ENCODE measurements around the gene MT1F. TPM values are rescaled to one million over a fixed set of nuclear protein-coding genes. Genes with fewer than 3 reads are reported as not detected.

MT1F gene
- total RNA-seq, 1 donor from 2014 or later, result 3.4 TPM

DNA sequence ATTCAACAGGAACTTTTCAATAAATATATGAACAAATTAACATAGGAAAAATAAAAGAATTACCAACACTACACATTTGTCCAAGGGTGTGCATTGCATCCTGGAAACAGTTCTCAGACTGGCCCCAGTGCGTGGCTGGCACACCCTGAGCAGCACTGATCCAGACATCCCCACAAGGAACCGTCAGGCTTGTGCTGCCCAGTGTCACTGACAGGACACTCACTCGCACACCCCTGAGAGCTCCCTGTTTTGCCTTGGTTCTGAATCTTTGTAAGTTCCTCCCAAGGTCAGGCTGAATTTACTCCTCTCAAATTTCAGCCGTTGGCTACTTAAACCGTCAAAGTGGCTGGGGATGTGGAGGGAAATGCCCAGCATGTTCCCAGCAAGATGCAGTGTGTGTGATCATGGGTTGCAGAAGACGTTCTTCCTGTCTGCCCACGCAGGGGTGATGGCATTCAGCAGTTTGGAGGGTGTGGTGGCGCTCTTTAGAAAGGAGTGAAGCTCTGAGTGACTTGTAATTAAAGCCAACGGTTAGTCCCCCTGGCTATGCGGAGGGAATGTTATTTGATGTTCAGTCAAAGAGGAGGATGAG lies 47.6 kb upstream of the MT1F start:
- Mint-ChIP-seq H3K9me3 (ENCODE audit: unreplicated experiment) (no peaks in the 10 kb centered on the region), H3K4me1 (ENCODE audit: low read depth, unreplicated experiment) (peaks cover 12% of the 10 kb centered on the region), H3K4me3 (ENCODE audit: unreplicated experiment) (no peak overlapping the region), H3K27me3 (ENCODE audit: unreplicated experiment) (peaks cover 24% of the 10 kb centered on the region), H3K36me3 (ENCODE audit: unreplicated experiment) (no peaks in the 10 kb centered on the region), H3K27ac (ENCODE audit: unreplicated experiment) (no peak overlapping the region)
- TF ChIP-seq, protein P1, sequence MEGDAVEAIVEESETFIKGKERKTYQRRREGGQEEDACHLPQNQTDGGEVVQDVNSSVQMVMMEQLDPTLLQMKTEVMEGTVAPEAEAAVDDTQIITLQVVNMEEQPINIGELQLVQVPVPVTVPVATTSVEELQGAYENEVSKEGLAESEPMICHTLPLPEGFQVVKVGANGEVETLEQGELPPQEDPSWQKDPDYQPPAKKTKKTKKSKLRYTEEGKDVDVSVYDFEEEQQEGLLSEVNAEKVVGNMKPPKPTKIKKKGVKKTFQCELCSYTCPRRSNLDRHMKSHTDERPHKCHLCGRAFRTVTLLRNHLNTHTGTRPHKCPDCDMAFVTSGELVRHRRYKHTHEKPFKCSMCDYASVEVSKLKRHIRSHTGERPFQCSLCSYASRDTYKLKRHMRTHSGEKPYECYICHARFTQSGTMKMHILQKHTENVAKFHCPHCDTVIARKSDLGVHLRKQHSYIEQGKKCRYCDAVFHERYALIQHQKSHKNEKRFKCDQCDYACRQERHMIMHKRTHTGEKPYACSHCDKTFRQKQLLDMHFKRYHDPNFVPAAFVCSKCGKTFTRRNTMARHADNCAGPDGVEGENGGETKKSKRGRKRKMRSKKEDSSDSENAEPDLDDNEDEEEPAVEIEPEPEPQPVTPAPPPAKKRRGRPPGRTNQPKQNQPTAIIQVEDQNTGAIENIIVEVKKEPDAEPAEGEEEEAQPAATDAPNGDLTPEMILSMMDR (IDR thresholded peaks at IDR 0.05; ENCODE audit: partially characterized antibody, unreplicated experiment), result no peak
- no peak for DNase-seq

DNA sequence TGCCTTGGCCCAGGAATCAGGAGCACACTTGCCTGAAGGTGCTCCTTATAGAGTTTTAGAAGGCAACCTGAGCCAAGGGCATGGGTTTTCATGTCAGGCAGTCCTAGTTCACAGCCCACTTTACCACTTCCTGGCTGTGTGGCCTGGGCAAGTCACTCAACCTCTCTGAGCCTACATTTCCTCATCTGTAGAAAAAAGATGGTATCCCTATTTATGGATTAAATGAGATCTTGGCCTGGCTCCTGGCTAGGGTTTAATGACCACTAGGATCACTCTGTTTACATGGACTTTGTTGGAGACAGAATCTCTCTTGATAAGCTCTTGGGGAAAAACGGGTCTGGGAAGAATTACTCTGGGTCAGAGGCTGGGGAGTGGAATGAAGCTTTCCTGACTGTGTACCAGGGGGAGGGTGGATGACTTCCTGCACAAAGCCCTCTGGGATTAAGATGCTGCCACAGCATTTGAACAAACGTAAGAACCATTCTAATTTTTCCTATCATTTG lies 47.1 kb upstream of the MT1F start:
- DNase-seq, result no peak
- Mint-ChIP-seq H3K36me3 (ENCODE audit: unreplicated experiment) (no peaks in the 10 kb centered on the region), H3K9me3 (ENCODE audit: unreplicated experiment) (no peaks in the 10 kb centered on the region), H3K4me1 (ENCODE audit: low read depth, unreplicated experiment) (peaks cover 12% of the 10 kb centered on the region), H3K27ac (ENCODE audit: unreplicated experiment) (no peak overlapping the region), H3K27me3 (ENCODE audit: unreplicated experiment) (peaks cover 24% of the 10 kb centered on the region), H3K4me3 (ENCODE audit: unreplicated experiment) (no peak overlapping the region)
- TF ChIP-seq, protein P1 (IDR thresholded peaks at IDR 0.05; ENCODE audit: partially characterized antibody, unreplicated experiment), result no peak

DNA sequence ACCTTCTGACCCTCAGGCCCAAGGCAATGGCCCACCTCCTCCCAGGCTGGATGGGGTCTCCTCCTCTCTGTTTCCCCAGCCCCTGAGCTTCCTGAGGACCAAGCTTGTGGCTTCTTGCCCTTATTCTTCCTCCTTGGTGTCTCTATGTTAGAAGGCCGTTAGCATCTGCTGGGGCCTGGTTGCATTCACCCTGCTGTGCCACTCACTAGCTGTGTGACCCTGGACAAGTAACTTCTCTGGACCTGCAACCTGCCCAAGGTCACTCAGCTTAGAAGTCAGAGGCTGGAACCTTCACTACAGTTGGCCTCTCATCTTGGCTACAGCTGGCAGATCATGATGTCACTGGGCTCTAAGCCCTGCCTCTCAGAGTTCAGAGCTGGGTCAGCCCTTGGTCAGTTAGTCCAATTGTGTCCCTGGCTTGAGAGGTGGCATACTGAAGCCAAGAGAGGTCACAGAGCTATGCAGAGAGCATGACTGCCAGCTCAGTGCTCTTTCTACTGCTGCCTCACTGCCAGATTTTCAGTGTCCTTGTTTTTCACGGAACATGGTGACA lies 46.4 kb upstream of the MT1F start:
- no peaks in the 10 kb centered on the region for H3K36me3 Mint-ChIP-seq (ENCODE audit: unreplicated experiment)
- H3K4me1 Mint-ChIP-seq (ENCODE audit: low read depth, unreplicated experiment), result peaks cover 12% of the 10 kb centered on the region
- no peak for DNase-seq
- H3K9me3 Mint-ChIP-seq (ENCODE audit: unreplicated experiment), result no peaks in the 10 kb centered on the region
- no peak overlapping the region for H3K27ac Mint-ChIP-seq (ENCODE audit: unreplicated experiment)
- H3K27me3 Mint-ChIP-seq (ENCODE audit: unreplicated experiment), result peaks cover 19% of the 10 kb centered on the region
- H3K4me3 Mint-ChIP-seq (ENCODE audit: unreplicated experiment), result no peak overlapping the region
- TF ChIP-seq, protein P1 (IDR thresholded peaks at IDR 0.05; ENCODE audit: partially characterized antibody, unreplicated experiment), result no peak

GRCh38 chr16:56613706-56614105 lies 44.1 kb upstream of the MT1F start:
- Mint-ChIP-seq H3K4me1 (ENCODE audit: low read depth, unreplicated experiment) (peaks cover 14% of the 10 kb centered on the region), H3K4me3 (ENCODE audit: unreplicated experiment) (no peak overlapping the region), H3K27ac (ENCODE audit: unreplicated experiment) (no peak overlapping the region), H3K9me3 (ENCODE audit: unreplicated experiment) (peaks cover under 1% of the 10 kb centered on the region), H3K27me3 (ENCODE audit: unreplicated experiment) (peaks cover 30% of the 10 kb centered on the region), H3K36me3 (ENCODE audit: unreplicated experiment) (no peaks in the 10 kb centered on the region)
- TF ChIP-seq, protein P1 (IDR thresholded peaks at IDR 0.05; ENCODE audit: partially characterized antibody, unreplicated experiment), result no peak
- no peak for DNase-seq

DNA sequence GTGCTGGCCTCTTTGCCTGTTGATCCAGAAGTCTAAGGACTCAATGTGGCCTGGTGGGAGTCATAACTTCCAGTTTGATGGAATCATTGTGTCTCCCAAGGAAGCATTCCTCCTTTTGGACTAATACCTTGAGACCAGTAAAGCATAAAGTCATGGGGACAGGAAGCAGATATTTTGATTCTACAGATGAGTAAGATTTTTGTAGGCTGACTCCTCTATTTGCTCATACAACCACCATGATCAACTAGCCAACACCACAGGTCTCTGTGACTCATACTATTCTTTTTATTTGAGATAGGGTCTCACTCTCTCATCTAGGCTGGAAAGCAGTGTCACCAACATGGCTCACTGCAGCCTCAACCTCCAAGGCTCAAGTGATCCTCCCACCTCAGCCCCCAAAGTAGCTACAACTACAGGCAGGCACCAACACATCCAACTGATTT lies 43.2 kb upstream of the MT1F start:
- Mint-ChIP-seq H3K27ac (ENCODE audit: unreplicated experiment) (no peak overlapping the region), H3K27me3 (ENCODE audit: unreplicated experiment) (peaks cover 29% of the 10 kb centered on the region), H3K9me3 (ENCODE audit: unreplicated experiment) (peaks cover 2% of the 10 kb centered on the region), H3K36me3 (ENCODE audit: unreplicated experiment) (no peaks in the 10 kb centered on the region), H3K4me1 (ENCODE audit: low read depth, unreplicated experiment) (peaks cover 6% of the 10 kb centered on the region), H3K4me3 (ENCODE audit: unreplicated experiment) (no peak overlapping the region)
- DNase-seq, result no peak
- TF ChIP-seq, protein P1 (IDR thresholded peaks at IDR 0.05; ENCODE audit: partially characterized antibody, unreplicated experiment), result no peak

Measured in glutamatergic neuron (in vitro differentiated cells).